ENCODE results near the gene NPBWR2.

The NPBWR2 gene

GRCh38 chr20:64148581-64148980, 41.2 kb upstream of the NPBWR2 start:
- DNase-seq (ENCODE audit: low read depth) = no peak
- TF ChIP-seq, protein P1, sequence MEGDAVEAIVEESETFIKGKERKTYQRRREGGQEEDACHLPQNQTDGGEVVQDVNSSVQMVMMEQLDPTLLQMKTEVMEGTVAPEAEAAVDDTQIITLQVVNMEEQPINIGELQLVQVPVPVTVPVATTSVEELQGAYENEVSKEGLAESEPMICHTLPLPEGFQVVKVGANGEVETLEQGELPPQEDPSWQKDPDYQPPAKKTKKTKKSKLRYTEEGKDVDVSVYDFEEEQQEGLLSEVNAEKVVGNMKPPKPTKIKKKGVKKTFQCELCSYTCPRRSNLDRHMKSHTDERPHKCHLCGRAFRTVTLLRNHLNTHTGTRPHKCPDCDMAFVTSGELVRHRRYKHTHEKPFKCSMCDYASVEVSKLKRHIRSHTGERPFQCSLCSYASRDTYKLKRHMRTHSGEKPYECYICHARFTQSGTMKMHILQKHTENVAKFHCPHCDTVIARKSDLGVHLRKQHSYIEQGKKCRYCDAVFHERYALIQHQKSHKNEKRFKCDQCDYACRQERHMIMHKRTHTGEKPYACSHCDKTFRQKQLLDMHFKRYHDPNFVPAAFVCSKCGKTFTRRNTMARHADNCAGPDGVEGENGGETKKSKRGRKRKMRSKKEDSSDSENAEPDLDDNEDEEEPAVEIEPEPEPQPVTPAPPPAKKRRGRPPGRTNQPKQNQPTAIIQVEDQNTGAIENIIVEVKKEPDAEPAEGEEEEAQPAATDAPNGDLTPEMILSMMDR (conservative IDR thresholded peaks at IDR 0.05; ENCODE audit: low read depth, low read length) = no peak
- H3K4me3 ChIP-seq (ENCODE audit: low read depth, low read length) = no peak overlapping the region

DNA sequence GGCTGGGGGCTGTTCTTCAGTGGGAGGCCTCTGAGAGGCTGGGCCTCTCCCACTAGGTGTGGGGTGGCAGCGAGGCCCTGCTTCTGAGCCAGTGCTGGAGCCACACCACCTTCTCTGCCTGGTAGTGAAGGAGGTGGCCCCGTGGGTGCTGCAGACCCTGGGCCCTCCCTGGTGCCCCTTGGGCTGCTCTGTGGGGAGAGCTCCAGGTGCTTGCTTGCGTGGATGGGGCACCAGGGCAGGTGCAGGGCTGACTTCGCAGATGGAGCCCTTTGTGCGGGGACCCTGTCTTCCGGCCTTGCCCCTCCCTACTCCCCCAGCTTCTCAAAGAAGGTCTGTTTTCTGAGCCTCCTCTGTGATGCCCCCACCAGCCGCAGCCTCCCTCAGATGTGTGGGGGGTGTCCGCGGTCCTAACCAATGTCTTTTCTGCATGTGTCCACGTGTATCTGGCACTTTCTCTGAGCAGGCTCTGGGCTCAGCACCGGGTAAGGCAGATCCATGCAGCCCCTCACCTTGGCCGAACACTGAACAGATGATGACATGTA, 39.6 kb upstream of the NPBWR2 start:
- TF ChIP-seq, protein P1 (conservative IDR thresholded peaks at IDR 0.05; ENCODE audit: low read depth, low read length) = no peak
- no peak overlapping the region for H3K4me3 ChIP-seq (ENCODE audit: low read depth, low read length)
- DNase-seq (ENCODE audit: low read depth) = no peak

- no peak for DNase-seq (ENCODE audit: low read depth)
- TF ChIP-seq, protein P1 (conservative IDR thresholded peaks at IDR 0.05; ENCODE audit: low read depth, low read length) = no peak
- H3K4me3 ChIP-seq (ENCODE audit: low read depth, low read length) = no peak overlapping the region
Measured at GRCh38 chr20:64146301-64146935, 39.1 kb upstream of the NPBWR2 start.

- DNase-seq (ENCODE audit: low read depth) = no peak
- TF ChIP-seq, protein P1 (conservative IDR thresholded peaks at IDR 0.05; ENCODE audit: low read depth, low read length) = peak; percentile 37
Measured at GRCh38 chr20:64145458-64146300, 38.3 kb upstream of the NPBWR2 start.

GRCh38 chr20:64144144-64144912, 37.0 kb upstream of the NPBWR2 start:
- TF ChIP-seq, protein P1 (conservative IDR thresholded peaks at IDR 0.05; ENCODE audit: low read depth, low read length) = no peak
- no peak overlapping the region for H3K4me3 ChIP-seq (ENCODE audit: low read depth, low read length)
- DNase-seq (ENCODE audit: low read depth) = no peak

More at GRCh38 chr20:64145458-64146300, 38.3 kb upstream of the NPBWR2 start:
- H3K4me3 ChIP-seq (ENCODE audit: low read depth, low read length) = no peak overlapping the region

GRCh38 chr20:64143018-64143801, 35.8 kb upstream of the NPBWR2 start:
- TF ChIP-seq, protein P1 (conservative IDR thresholded peaks at IDR 0.05; ENCODE audit: low read depth, low read length) = no peak
- H3K4me3 ChIP-seq (ENCODE audit: low read depth, low read length) = no peak overlapping the region
- DNase-seq (ENCODE audit: low read depth) = no peak

All from choroid plexus epithelial cell (primary cell).